Peyer's patch (tissue), 4 donors: Measurements from ENCODE around the gene SLC5A9.
A peak's percentile ranks its signal among the peaks of the same experiment; 100 is the strongest.

Experiments
- CTCF ChIP-seq, 6 experiments: fragments of 450-650 bp in 4 of 6; fragments of 200-600 bp in 2 of 6; sonication (generic) in 1 of 6; IDR thresholded peaks; one replicate each; pipeline ENCODE4 v1.5.1; 2017 to 2019; ENCODE audit warnings: antibody characterized with exemption in 6 of 6, mild to moderate bottlenecking in 3 of 6, moderate library complexity in 1 of 6
- POLR2A ChIP-seq, 2 donors: fragments of 450-650 bp; IDR thresholded peaks; one replicate each; pipeline ENCODE4 v1.5.1; 2017; ENCODE audit warnings: antibody characterized with exemption in 2 of 2, mild to moderate bottlenecking in 2 of 2, moderate library complexity in 2 of 2

- TF ChIP-seq CTCF (IDR thresholded peaks at IDR 0.05) = peak; percentile 34 to 89 (median 70)
- no peak for TF ChIP-seq POLR2A (IDR thresholded peaks at IDR 0.05)
These were observed 14.4 kb downstream of the SLC5A9 start for GRCh38 chr1:48236716-48237470.
